Endothelial cell of umbilical vein (primary cell): Measurements from ENCODE around the gene PPP1R13L. TPM values are rescaled to one million over a fixed set of nuclear protein-coding genes. Genes with fewer than 3 reads are reported as not detected.

ENCODE experiments used
- Bru-seq: library from RNA; stranded (reverse); fragments of 400-500 nt; gene quantifications from one replicate; lab custom pipeline; 2021; lab: Mats Ljungman, UMichigan
- BruChase-seq, 2 experiments: library from RNA; stranded (reverse); fragments of 400-500 nt; gene quantifications; one replicate each; lab custom pipeline; 2021; lab: Mats Ljungman, UMichigan
- BruUV-seq: library from RNA; stranded (reverse); fragments of 400-500 nt; replicated peaks from 2 replicates; lab custom pipeline; 2021; lab: Mats Ljungman, UMichigan
- CTCF ChIA-PET: fragments of 300-600, 350-600 bp; sonication (Branson Sonifier 250); formaldehyde crosslinking; loops from one replicate; lab custom pipeline; 2021; ENCODE audit warnings: antibody characterized with exemption, inconsistent platforms; lab: Charles Lee
- POLR2A ChIA-PET: fragments of 300-600, 350-600 bp; sonication (Branson Sonifier 250); formaldehyde crosslinking; loops from one replicate; lab custom pipeline; 2021; ENCODE audit warnings: antibody characterized with exemption, inconsistent platforms; lab: Charles Lee
- DNase-seq: peaks from one replicate; pipeline ENCODE4 v3.0.0-alpha.2; 2011; ENCODE audit warnings: low read depth, low spot score
- FAIRE-seq: peaks from 2 replicates; lab custom pipeline; 2011; peaks lifted over from hg19 to GRCh38; lab: Jason Lieb, UNC
- H2AFZ ChIP-seq: 2 replicates; pipeline ENCODE4 v1.6.0; 2012; ENCODE audit warnings: low read depth, low read length, control low read depth, inconsistent platforms
- H3K27ac ChIP-seq: 2 replicates; pipeline ENCODE4 v1.5.1; 2011; ENCODE audit warnings: low read depth, mild to moderate bottlenecking, control low read depth, low read length, moderate library complexity; ENCODE audit not compliant: insufficient read depth
- H3K27me3 ChIP-seq, 2 experiments: 2 replicates each; pipeline versions ENCODE4 v1.6.0 to v1.6.1; 2011; ENCODE audit warnings: low read length in 2 of 2, mixed read lengths in 1 of 2; ENCODE audit not compliant: control insufficient read depth in 2 of 2, insufficient read depth in 2 of 2
- H3K36me3 ChIP-seq, 2 experiments: 2 replicates in 1 of 2; 3 replicates in 1 of 2; pipeline ENCODE4 v1.5.1; 2011; ENCODE audit warnings: low read length in 2 of 2, mild to moderate bottlenecking in 1 of 2, moderate library complexity in 1 of 2; ENCODE audit not compliant: control insufficient read depth in 2 of 2, insufficient read depth in 2 of 2; ENCODE audit errors: extremely low read depth in 1 of 2
- H3K4me1 ChIP-seq: 3 replicates; pipeline ENCODE4 v1.5.1; 2011; ENCODE audit warnings: mild to moderate bottlenecking, low read length; ENCODE audit not compliant: control insufficient read depth, insufficient read depth; ENCODE audit errors: extremely low read depth
- H3K4me2 ChIP-seq: 2 replicates; pipeline ENCODE4 v1.6.1; 2011; ENCODE audit warnings: low read length, control low read depth, mixed read lengths; ENCODE audit not compliant: insufficient read depth
- H3K4me3 ChIP-seq, 3 experiments: fragments of 200-600 bp in 1 of 3; sonication (generic), shearing (Covaris generic) in 1 of 3; replicated peaks in 1 of 3; 2 replicates each; pipeline ENCODE4 v1.5.1; 2011 to 2016; ENCODE audit warnings: control low read depth in 3 of 3, low read length in 3 of 3, mild to moderate bottlenecking in 2 of 3, inconsistent platforms in 1 of 3, low read depth in 1 of 3, moderate library complexity in 1 of 3; ENCODE audit not compliant: insufficient read depth in 1 of 3
- H3K79me2 ChIP-seq: 2 replicates; pipeline ENCODE4 v1.6.0; 2012; ENCODE audit warnings: low read length, inconsistent platforms; ENCODE audit not compliant: control insufficient read depth, insufficient read depth
- H3K9ac ChIP-seq: replicated peaks from 2 replicates; pipeline ENCODE3; 2011; ENCODE audit warnings: low read length, control low read depth; ENCODE audit not compliant: insufficient read depth; ENCODE audit errors: extremely low read depth
- H3K9me1 ChIP-seq: replicated peaks from 3 replicates; pipeline ENCODE4 v1.6.0; 2011; ENCODE audit warnings: mild to moderate bottlenecking, low read length; ENCODE audit not compliant: control insufficient read depth, insufficient read depth; ENCODE audit errors: extremely low read depth
- H3K9me3 ChIP-seq: replicated peaks from 2 replicates; pipeline ENCODE4 v1.5.1; 2012; ENCODE audit warnings: low read length, inconsistent platforms; ENCODE audit not compliant: control insufficient read depth, insufficient read depth
- H4K20me1 ChIP-seq: replicated peaks from 2 replicates; pipeline ENCODE3; 2011; ENCODE audit warnings: mild to moderate bottlenecking, low read length; ENCODE audit not compliant: control insufficient read depth, insufficient read depth; ENCODE audit errors: extremely low read depth
- JUN ChIP-seq: IDR thresholded peaks from 2 replicates; pipeline ENCODE4 v1.6.1; 2011; ENCODE audit warnings: borderline replicate concordance, low read depth; ENCODE audit not compliant: insufficient read length, insufficient read depth
- POLR2AphosphoS5 ChIP-seq: IDR thresholded peaks from 2 replicates; pipeline ENCODE4 v1.6.1; 2012; ENCODE audit warnings: low read depth, mild to moderate bottlenecking, control low read depth, low read length, moderate library complexity; ENCODE audit not compliant: insufficient read depth
- dilution Hi-C: fragments of 300-500 bp; cut with MboI; formaldehyde crosslinking; loops from one replicate; pipeline ENCODE4 v1.15.0; 2019; ENCODE audit warnings: low sequenced_read_pairs; ENCODE audit not compliant: extremely low pct_ligation_motif_present
- intact Hi-C: fragments of 100-400 bp; cut with micrococcal nuclease; formaldehyde crosslinking; loops from one replicate; pipeline ENCODE4 v1.10.0; 2022
- long read RNA-seq: library from polyadenylated mRNA; stranded (forward); transcript quantifications from one replicate; pipeline ENCODE4 v2.0.0, GENCODE V29; 2021
- polyA minus RNA-seq, 3 experiments: library from RNA; depleted of rRNA, polyadenylated mRNA; stranded (reverse); fragments of >200 nt; gene quantifications; 1 replicate in 1 of 3; 2 replicates in 2 of 3; pipeline ENCODE4 v1.2.3, GENCODE V29; 2011
- polyA plus RNA-seq, 4 experiments: library from polyadenylated mRNA; depleted of rRNA in 3 of 4; stranded (reverse) in 3 of 4; unstranded in 1 of 4; fragments of >200 nt; gene quantifications; 2 replicates each; pipeline versions ENCODE4 v1.2.1 to v1.2.3, GENCODE V29; 2011 to 2012; ENCODE audit warnings: missing spikeins in 1 of 4
- total RNA-seq: library from RNA; stranded (reverse); gene quantifications from 2 replicates; pipeline ENCODE4 v1.2.3, GENCODE V29; 2021

Gene PPP1R13L, protein sequence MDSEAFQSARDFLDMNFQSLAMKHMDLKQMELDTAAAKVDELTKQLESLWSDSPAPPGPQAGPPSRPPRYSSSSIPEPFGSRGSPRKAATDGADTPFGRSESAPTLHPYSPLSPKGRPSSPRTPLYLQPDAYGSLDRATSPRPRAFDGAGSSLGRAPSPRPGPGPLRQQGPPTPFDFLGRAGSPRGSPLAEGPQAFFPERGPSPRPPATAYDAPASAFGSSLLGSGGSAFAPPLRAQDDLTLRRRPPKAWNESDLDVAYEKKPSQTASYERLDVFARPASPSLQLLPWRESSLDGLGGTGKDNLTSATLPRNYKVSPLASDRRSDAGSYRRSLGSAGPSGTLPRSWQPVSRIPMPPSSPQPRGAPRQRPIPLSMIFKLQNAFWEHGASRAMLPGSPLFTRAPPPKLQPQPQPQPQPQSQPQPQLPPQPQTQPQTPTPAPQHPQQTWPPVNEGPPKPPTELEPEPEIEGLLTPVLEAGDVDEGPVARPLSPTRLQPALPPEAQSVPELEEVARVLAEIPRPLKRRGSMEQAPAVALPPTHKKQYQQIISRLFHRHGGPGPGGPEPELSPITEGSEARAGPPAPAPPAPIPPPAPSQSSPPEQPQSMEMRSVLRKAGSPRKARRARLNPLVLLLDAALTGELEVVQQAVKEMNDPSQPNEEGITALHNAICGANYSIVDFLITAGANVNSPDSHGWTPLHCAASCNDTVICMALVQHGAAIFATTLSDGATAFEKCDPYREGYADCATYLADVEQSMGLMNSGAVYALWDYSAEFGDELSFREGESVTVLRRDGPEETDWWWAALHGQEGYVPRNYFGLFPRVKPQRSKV
- total RNA-seq: 77.4 and 84.4 TPM in 2 replicates
- polyA plus RNA-seq: 27.8 and 28.5 TPM in 2 replicates
- 24.4 and 38.4 TPM in 2 replicates for polyA plus RNA-seq (2011; cell fraction: cytosol; rRNA removed)
- polyA plus RNA-seq (2011; cell fraction: nucleus; rRNA removed): 55.0 and 63.4 TPM in 2 replicates
- 38.0 and 43.8 TPM in 2 replicates for polyA plus RNA-seq (2012)
- 16.3 and 23.6 TPM in 2 replicates for polyA minus RNA-seq
- 14.8 TPM for polyA minus RNA-seq (2011; cell fraction: cytosol; rRNA and poly(A)+ RNA removed)
- polyA minus RNA-seq (2011; cell fraction: nucleus; rRNA and poly(A)+ RNA removed): 15.7 and 21.1 TPM in 2 replicates
- Bru-seq, nascent RNA: percentile 57 among the genes with signal in this experiment
- percentile 82 among the genes with signal in this experiment for BruChase-seq, experiment 1, labeled RNA remaining after a 6-hour chase
- percentile 78 among the genes with signal in this experiment for BruChase-seq, experiment 2, labeled RNA remaining after a 2-hour chase
- long read RNA-seq, transcript PPP1R13L-204 (6 exons, 2,512 nt): major isoform, 7 of 48 reads
- long read RNA-seq, partial matches to known transcripts: 25 of 48 reads
- long read RNA-seq, other reads (novel, unspliced or antisense): 13 of 48 reads

DNA sequence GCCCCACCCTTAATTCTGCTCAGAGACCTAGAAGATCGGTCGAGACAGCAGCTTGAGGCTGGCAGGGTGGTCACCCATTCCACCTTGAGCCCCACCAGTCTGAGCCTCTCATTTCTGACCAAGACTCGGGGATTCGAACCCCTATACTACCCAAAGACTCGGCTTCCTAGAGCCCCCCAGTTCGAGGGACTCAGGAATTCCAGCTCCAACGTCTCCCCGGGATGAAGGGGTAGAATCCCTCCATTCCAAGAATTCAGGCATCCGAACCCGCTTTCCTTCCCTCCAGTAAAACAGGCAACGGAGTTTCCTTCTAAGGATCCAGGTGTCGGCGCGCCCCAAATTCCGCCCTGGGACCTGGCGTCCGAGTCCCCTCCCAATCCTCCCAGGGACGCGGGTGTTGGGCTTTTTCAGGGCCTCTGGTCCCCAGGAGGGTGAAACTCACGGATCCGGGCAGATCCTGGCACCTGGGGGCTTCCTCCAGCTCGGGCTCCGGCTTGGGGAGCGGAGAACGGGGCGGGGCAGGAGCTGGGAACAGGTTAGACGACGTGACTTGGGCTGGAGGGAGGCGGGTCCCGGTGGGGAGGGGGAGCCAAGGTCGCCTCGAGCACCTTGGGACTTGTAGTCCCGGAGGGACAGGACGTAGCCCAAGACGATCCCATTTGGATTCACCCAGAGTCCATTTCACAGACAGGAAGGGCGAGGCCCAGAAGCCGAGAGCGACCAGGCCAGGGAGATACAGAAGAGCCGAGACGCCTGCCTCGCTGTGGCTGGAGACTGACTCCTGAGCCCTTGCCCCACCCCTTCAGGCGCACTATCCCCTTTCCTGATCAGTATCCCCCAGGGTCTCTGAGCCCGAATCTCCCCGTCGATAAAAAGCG lies at the start of gene PPP1R13L:
Gene PPP1R13L (minus strand): TSS at position 513 of the 878 bp plus-strand sequence. CDS start 6,751 bp downstream, outside the sequence.
- Histone ChIP-seq H3K27ac (peak within 1 kb of the TSS; percentile 88), H3K9me1 (no peaks in the 10 kb centered on the region), H3K27me3 (no peaks in the 10 kb centered on the region), H3K9ac (peak within 1 kb of the TSS; percentile 82), H3K36me3 (no peaks in the 10 kb centered on the region), H3K9me3 (no peaks in the 10 kb centered on the region), H3K4me2 (peak within 1 kb of the TSS; percentile 56), H3K4me3 (peak within 1 kb of the TSS; percentile 73 to 83 (median 81)), H3K4me1 (peaks cover 27% of the 10 kb centered on the region), H4K20me1 (no peaks in the 10 kb centered on the region), H2AFZ (peak within 1 kb of the TSS; percentile 32), H3K79me2 (peaks cover 65% of the 10 kb centered on the region)
- ChIA-PET POLR2A (interaction anchor here (0.6 to 1.2 kb wide), 2 partner anchors 20 to 68 kb away, joined by 3 to 4 read pairs; no protein-coding TSS in a partner anchor), CTCF (interaction anchor here (0.9 to 6.6 kb wide), 10 partner anchors 10 to 81 kb away, joined by 3 to 101 read pairs (median 12); partner anchors contain the start of gene ERCC1)
- intact Hi-C loops (loop anchor here (1.0 kb wide), 3 partner anchors 19 to 74 kb away; partner anchors contain the start of gene ERCC1), dilution Hi-C loops (no loop called here)
- FAIRE-seq (no peak), DNase-seq (peak; percentile 90)
- TF ChIP-seq JUN: no peak
- TF ChIP-seq POLR2AphosphoS5: peak; percentile 34
- BruUV-seq: TSS peak; percentile 31
